Endothelial cell of umbilical vein (primary cell): ENCODE measurements around the gene RPL10L. TPM values are rescaled to one million over a fixed set of nuclear protein-coding genes. Genes with fewer than 3 reads are reported as not detected.

ENCODE experiments used
- BruUV-seq: library from RNA; stranded (reverse); fragments of 400-500 nt; replicated peaks from 2 replicates; lab custom pipeline; 2021; lab: Mats Ljungman, UMichigan
- CTCF ChIA-PET: fragments of 300-600, 350-600 bp; sonication (Branson Sonifier 250); formaldehyde crosslinking; loops from one replicate; lab custom pipeline; 2021; ENCODE audit warnings: antibody characterized with exemption, inconsistent platforms; lab: Charles Lee
- POLR2A ChIA-PET: fragments of 300-600, 350-600 bp; sonication (Branson Sonifier 250); formaldehyde crosslinking; loops from one replicate; lab custom pipeline; 2021; ENCODE audit warnings: antibody characterized with exemption, inconsistent platforms; lab: Charles Lee
- DNase-seq: peaks from one replicate; pipeline ENCODE4 v3.0.0-alpha.2; 2011; ENCODE audit warnings: low read depth, low spot score
- FAIRE-seq: peaks from 2 replicates; lab custom pipeline; 2011; peaks lifted over from hg19 to GRCh38; lab: Jason Lieb, UNC
- H2AFZ ChIP-seq: 2 replicates; pipeline ENCODE4 v1.6.0; 2012; ENCODE audit warnings: low read depth, low read length, control low read depth, inconsistent platforms
- H3K27ac ChIP-seq: 2 replicates; pipeline ENCODE4 v1.5.1; 2011; ENCODE audit warnings: low read depth, mild to moderate bottlenecking, control low read depth, low read length, moderate library complexity; ENCODE audit not compliant: insufficient read depth
- H3K27me3 ChIP-seq, 2 experiments: 2 replicates each; pipeline versions ENCODE4 v1.6.0 to v1.6.1; 2011; ENCODE audit warnings: low read length in 2 of 2, mixed read lengths in 1 of 2; ENCODE audit not compliant: control insufficient read depth in 2 of 2, insufficient read depth in 2 of 2
- H3K36me3 ChIP-seq, 2 experiments: 2 replicates in 1 of 2; 3 replicates in 1 of 2; pipeline ENCODE4 v1.5.1; 2011; ENCODE audit warnings: low read length in 2 of 2, mild to moderate bottlenecking in 1 of 2, moderate library complexity in 1 of 2; ENCODE audit not compliant: control insufficient read depth in 2 of 2, insufficient read depth in 2 of 2; ENCODE audit errors: extremely low read depth in 1 of 2
- H3K4me1 ChIP-seq: 3 replicates; pipeline ENCODE4 v1.5.1; 2011; ENCODE audit warnings: mild to moderate bottlenecking, low read length; ENCODE audit not compliant: control insufficient read depth, insufficient read depth; ENCODE audit errors: extremely low read depth
- H3K4me2 ChIP-seq: 2 replicates; pipeline ENCODE4 v1.6.1; 2011; ENCODE audit warnings: low read length, control low read depth, mixed read lengths; ENCODE audit not compliant: insufficient read depth
- H3K4me3 ChIP-seq, 3 experiments: fragments of 200-600 bp in 1 of 3; sonication (generic), shearing (Covaris generic) in 1 of 3; replicated peaks in 1 of 3; 2 replicates each; pipeline ENCODE4 v1.5.1; 2011 to 2016; ENCODE audit warnings: control low read depth in 3 of 3, low read length in 3 of 3, mild to moderate bottlenecking in 2 of 3, inconsistent platforms in 1 of 3, low read depth in 1 of 3, moderate library complexity in 1 of 3; ENCODE audit not compliant: insufficient read depth in 1 of 3
- H3K79me2 ChIP-seq: 2 replicates; pipeline ENCODE4 v1.6.0; 2012; ENCODE audit warnings: low read length, inconsistent platforms; ENCODE audit not compliant: control insufficient read depth, insufficient read depth
- H3K9ac ChIP-seq: replicated peaks from 2 replicates; pipeline ENCODE3; 2011; ENCODE audit warnings: low read length, control low read depth; ENCODE audit not compliant: insufficient read depth; ENCODE audit errors: extremely low read depth
- H3K9me1 ChIP-seq: replicated peaks from 3 replicates; pipeline ENCODE4 v1.6.0; 2011; ENCODE audit warnings: mild to moderate bottlenecking, low read length; ENCODE audit not compliant: control insufficient read depth, insufficient read depth; ENCODE audit errors: extremely low read depth
- H3K9me3 ChIP-seq: replicated peaks from 2 replicates; pipeline ENCODE4 v1.5.1; 2012; ENCODE audit warnings: low read length, inconsistent platforms; ENCODE audit not compliant: control insufficient read depth, insufficient read depth
- H4K20me1 ChIP-seq: replicated peaks from 2 replicates; pipeline ENCODE3; 2011; ENCODE audit warnings: mild to moderate bottlenecking, low read length; ENCODE audit not compliant: control insufficient read depth, insufficient read depth; ENCODE audit errors: extremely low read depth
- EZH2 ChIP-seq: IDR thresholded peaks from 2 replicates; pipeline ENCODE4 v1.6.1; 2012; ENCODE audit warnings: borderline replicate concordance, low read depth, mild to moderate bottlenecking, moderate library complexity, low read length, inconsistent platforms; ENCODE audit not compliant: severe bottlenecking
- FOS ChIP-seq: IDR thresholded peaks from 2 replicates; pipeline ENCODE4 v1.6.1; 2011; ENCODE audit warnings: mild to moderate bottlenecking, low read length, moderate library complexity, borderline replicate concordance; ENCODE audit not compliant: insufficient read depth
- GATA2 ChIP-seq: IDR thresholded peaks from 2 replicates; pipeline ENCODE4 v1.7.0; 2011; ENCODE audit warnings: low read depth, mild to moderate bottlenecking, moderate library complexity, mixed read lengths, low read length; ENCODE audit not compliant: insufficient read length, insufficient read depth
- JUN ChIP-seq: IDR thresholded peaks from 2 replicates; pipeline ENCODE4 v1.6.1; 2011; ENCODE audit warnings: borderline replicate concordance, low read depth; ENCODE audit not compliant: insufficient read length, insufficient read depth
- MAX ChIP-seq: IDR thresholded peaks from 2 replicates; pipeline ENCODE4 v1.6.1; 2011; ENCODE audit not compliant: insufficient read depth, insufficient read length
- MYC ChIP-seq: IDR thresholded peaks from one replicate; pipeline ENCODE4 v1.6.1; 2011; ENCODE audit warnings: mild to moderate bottlenecking, low read depth, low read length
- POLR2A ChIP-seq: IDR thresholded peaks from 2 replicates; pipeline ENCODE4 v1.6.1; 2012; ENCODE audit warnings: low read depth, mild to moderate bottlenecking, control low read depth, low read length
- POLR2AphosphoS5 ChIP-seq: IDR thresholded peaks from 2 replicates; pipeline ENCODE4 v1.6.1; 2012; ENCODE audit warnings: low read depth, mild to moderate bottlenecking, control low read depth, low read length, moderate library complexity; ENCODE audit not compliant: insufficient read depth
- dilution Hi-C: fragments of 300-500 bp; cut with MboI; formaldehyde crosslinking; loops from one replicate; pipeline ENCODE4 v1.15.0; 2019; ENCODE audit warnings: low sequenced_read_pairs; ENCODE audit not compliant: extremely low pct_ligation_motif_present
- intact Hi-C: fragments of 100-400 bp; cut with micrococcal nuclease; formaldehyde crosslinking; loops from one replicate; pipeline ENCODE4 v1.10.0; 2022
- polyA plus RNA-seq, 4 experiments: library from polyadenylated mRNA; depleted of rRNA in 3 of 4; stranded (reverse) in 3 of 4; unstranded in 1 of 4; fragments of >200 nt; gene quantifications; 2 replicates each; pipeline versions ENCODE4 v1.2.1 to v1.2.3, GENCODE V29; 2011 to 2012; ENCODE audit warnings: missing spikeins in 1 of 4
- total RNA-seq: library from RNA; stranded (reverse); gene quantifications from 2 replicates; pipeline ENCODE4 v1.2.3, GENCODE V29; 2021
- TF ChIP-seq, protein P1 (sequence below), 2 donors: IDR thresholded peaks; 1 replicate in 1 of 2; 2 replicates in 1 of 2; pipeline ENCODE4 v1.5.1; 2011; ENCODE audit warnings: low read length in 2 of 2, mild to moderate bottlenecking in 2 of 2, moderate library complexity in 2 of 2, control low read depth in 1 of 2, inconsistent platforms in 1 of 2, low read depth in 1 of 2; ENCODE audit not compliant: insufficient read depth in 1 of 2; ENCODE audit errors: extremely low read depth in 1 of 2

RPL10L gene
- total and polyA plus RNA-seq, 2 donors (not counting 3 experiments of a cell fraction or from before 2014, with no cell fraction given): not detected

DNA sequence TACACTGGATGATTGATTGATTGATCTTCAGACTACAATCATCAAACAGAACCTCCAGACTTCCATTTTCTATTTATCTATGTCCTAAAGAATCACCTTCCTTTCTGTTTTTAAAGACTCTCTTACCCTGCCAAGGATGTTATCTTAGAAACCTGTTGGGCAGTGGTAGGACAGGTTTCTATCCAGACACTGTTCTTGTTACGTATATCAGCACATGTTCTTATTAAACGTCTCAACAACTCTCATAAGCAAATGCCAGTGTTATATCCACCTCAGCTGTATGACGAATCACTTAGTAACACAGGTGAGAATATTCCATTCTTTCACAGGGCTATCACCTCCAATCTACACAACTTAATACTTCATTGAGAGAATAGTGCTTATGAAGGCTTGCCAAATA is 40.2 kb upstream of the RPL10L start:
- Histone ChIP-seq H2AFZ (no peak overlapping the region), H3K27me3 (no peaks in the 10 kb centered on the region), H3K4me2 (no peak overlapping the region), H4K20me1 (no peaks in the 10 kb centered on the region), H3K4me1 (no peaks in the 10 kb centered on the region), H3K9ac (no peak overlapping the region), H3K9me3 (no peaks in the 10 kb centered on the region), H3K79me2 (no peaks in the 10 kb centered on the region), H3K27ac (no peak overlapping the region), H3K9me1 (no peaks in the 10 kb centered on the region), H3K4me3 (no peak overlapping the region), H3K36me3 (no peaks in the 10 kb centered on the region)
- intact Hi-C loops: no loop called here
- no TSS peak for BruUV-seq
- DNase-seq: no peak
- no peak for FAIRE-seq
- TF ChIP-seq EZH2: no peak
- no peak for TF ChIP-seq JUN
- TF ChIP-seq POLR2A: no peak
- TF ChIP-seq MAX: no peak
- no peak for TF ChIP-seq MYC
- no peak for TF ChIP-seq FOS
- TF ChIP-seq, protein P1, sequence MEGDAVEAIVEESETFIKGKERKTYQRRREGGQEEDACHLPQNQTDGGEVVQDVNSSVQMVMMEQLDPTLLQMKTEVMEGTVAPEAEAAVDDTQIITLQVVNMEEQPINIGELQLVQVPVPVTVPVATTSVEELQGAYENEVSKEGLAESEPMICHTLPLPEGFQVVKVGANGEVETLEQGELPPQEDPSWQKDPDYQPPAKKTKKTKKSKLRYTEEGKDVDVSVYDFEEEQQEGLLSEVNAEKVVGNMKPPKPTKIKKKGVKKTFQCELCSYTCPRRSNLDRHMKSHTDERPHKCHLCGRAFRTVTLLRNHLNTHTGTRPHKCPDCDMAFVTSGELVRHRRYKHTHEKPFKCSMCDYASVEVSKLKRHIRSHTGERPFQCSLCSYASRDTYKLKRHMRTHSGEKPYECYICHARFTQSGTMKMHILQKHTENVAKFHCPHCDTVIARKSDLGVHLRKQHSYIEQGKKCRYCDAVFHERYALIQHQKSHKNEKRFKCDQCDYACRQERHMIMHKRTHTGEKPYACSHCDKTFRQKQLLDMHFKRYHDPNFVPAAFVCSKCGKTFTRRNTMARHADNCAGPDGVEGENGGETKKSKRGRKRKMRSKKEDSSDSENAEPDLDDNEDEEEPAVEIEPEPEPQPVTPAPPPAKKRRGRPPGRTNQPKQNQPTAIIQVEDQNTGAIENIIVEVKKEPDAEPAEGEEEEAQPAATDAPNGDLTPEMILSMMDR (IDR thresholded peaks at IDR 0.05; ENCODE audit: extremely low read depth in 1 of 2, insufficient read depth in 1 of 2, low read depth in 1 of 2, low read length in 2 of 2): no peak
- TF ChIP-seq GATA2: no peak
- no peak for TF ChIP-seq POLR2AphosphoS5
- dilution Hi-C loops: no loop called here
- ChIA-PET CTCF (no interaction called here), POLR2A (no interaction called here)
